Hematopoietic multipotent progenitor cell treated with erythropoietin and hydrocortisone succinate and interleukin-3 and kit ligand, for 8 days (in vitro differentiated cells): ENCODE data around the gene SLC5A2.
"Not testable (repeated sequence)": the region's sequence is repeated elsewhere in the genome, so short reads cannot be mapped to it uniquely, and the experiment has no call there.

Experiments
- DNase-seq: peaks from one replicate; pipeline ENCODE4 v3.0.0-alpha.2; 2015

SLC5A2 gene

GRCh38 chr16:31483081-31483480 lies at the start of gene SLC5A2:
SLC5A2 (plus strand) TSS chr16:31483123; CDS start chr16:31483137, 14 bp downstream.
- no peak for DNase-seq

GRCh38 chr16:31435341-31436220 lies 47.3 kb upstream of the SLC5A2 start:
- no peak for DNase-seq

- DNase-seq = no peak
Measured at GRCh38 chr16:31436221-31437045, 46.5 kb upstream of the SLC5A2 start.

GRCh38 chr16:31438414-31438813 lies 44.5 kb upstream of the SLC5A2 start:
- no peak for DNase-seq

- DNase-seq = not testable (repeated sequence)
Measured at GRCh38 chr16:31439023-31439422, 43.9 kb upstream of the SLC5A2 start.

- no peak for DNase-seq
Measured at GRCh38 chr16:31439519-31439918, 43.4 kb upstream of the SLC5A2 start.

GRCh38 chr16:31440516-31441184 lies 42.3 kb upstream of the SLC5A2 start:
- DNase-seq = no peak

- DNase-seq = no peak
Measured at GRCh38 chr16:31441956-31442355, 41.0 kb upstream of the SLC5A2 start.

GRCh38 chr16:31445931-31446330 lies 37.0 kb upstream of the SLC5A2 start:
- not testable (repeated sequence) for DNase-seq

- no peak for DNase-seq
Measured at GRCh38 chr16:31451201-31451600, 31.7 kb upstream of the SLC5A2 start.

- peak; percentile 68 for DNase-seq
Measured at GRCh38 chr16:31451681-31452351, 31.1 kb upstream of the SLC5A2 start.

GRCh38 chr16:31452631-31453106 lies 30.3 kb upstream of the SLC5A2 start:
- peak; percentile 50 for DNase-seq

- peak; percentile 78 for DNase-seq
Measured at GRCh38 chr16:31453255-31454204, 29.4 kb upstream of the SLC5A2 start.

GRCh38 chr16:31455601-31456314 lies 27.2 kb upstream of the SLC5A2 start:
- DNase-seq = peak; percentile 63

GRCh38 chr16:31456988-31457360 lies 25.9 kb upstream of the SLC5A2 start:
- DNase-seq = no peak

GRCh38 chr16:31458073-31458843 lies 24.7 kb upstream of the SLC5A2 start:
- DNase-seq = peak; percentile 73

- peak; percentile 99 for DNase-seq
Measured at GRCh38 chr16:31458844-31459686, 23.9 kb upstream of the SLC5A2 start, which contains the start of gene ARMC5. ARMC5 (plus strand) TSS chr16:31459501; CDS start chr16:31459525, 24 bp downstream.
